HK-2 (cell line): ENCODE results near the gene KCNAB2.

Experiments
- DNase-seq: peaks from one replicate; pipeline ENCODE4 v3.0.0-alpha.2; 2018; ENCODE audit not compliant: unreplicated experiment

KCNAB2 gene

GRCh38 chr1:6081901-6082300 lies 36.2 kb downstream of the KCNAB2 start:
- no peak for DNase-seq

GRCh38 chr1:6082430-6082971 lies 36.8 kb downstream of the KCNAB2 start:
- DNase-seq: no peak

GRCh38 chr1:6083385-6083784 lies 37.7 kb downstream of the KCNAB2 start:
- no peak for DNase-seq

- no peak for DNase-seq
Observed at GRCh38 chr1:6083801-6084446, 38.2 kb downstream of the KCNAB2 start.

- DNase-seq: no peak
Observed at GRCh38 chr1:6084781-6085495, 39.2 kb downstream of the KCNAB2 start.

- no peak for DNase-seq
Observed at GRCh38 chr1:6085666-6086065, 40.0 kb downstream of the KCNAB2 start.

GRCh38 chr1:6086358-6086757 lies 40.7 kb downstream of the KCNAB2 start:
- DNase-seq: no peak

- no peak for DNase-seq
Observed at GRCh38 chr1:6086762-6087376, 41.2 kb downstream of the KCNAB2 start.

GRCh38 chr1:6087377-6087772 lies 41.7 kb downstream of the KCNAB2 start:
- no peak for DNase-seq

GRCh38 chr1:6087958-6088357 lies 42.3 kb downstream of the KCNAB2 start:
- no peak for DNase-seq

- DNase-seq: no peak
Observed at GRCh38 chr1:6088956-6089355, 43.3 kb downstream of the KCNAB2 start.

GRCh38 chr1:6090288-6090687 lies 44.6 kb downstream of the KCNAB2 start:
- no peak for DNase-seq

GRCh38 chr1:6090996-6091822 lies 45.5 kb downstream of the KCNAB2 start:
- no peak for DNase-seq

GRCh38 chr1:6091823-6092109 lies 46.1 kb downstream of the KCNAB2 start:
- no peak for DNase-seq

- no peak for DNase-seq
Observed at GRCh38 chr1:6092211-6092610, 46.5 kb downstream of the KCNAB2 start.

- no peak for DNase-seq
Observed at GRCh38 chr1:6093071-6093470, 47.4 kb downstream of the KCNAB2 start.

- DNase-seq: no peak
Observed at GRCh38 chr1:6093611-6094010, 47.9 kb downstream of the KCNAB2 start.

- no peak for DNase-seq
Observed at GRCh38 chr1:6094246-6094645, 48.6 kb downstream of the KCNAB2 start.

- DNase-seq: no peak
Observed at GRCh38 chr1:6094801-6095505, 49.3 kb downstream of the KCNAB2 start.

GRCh38 chr1:6095511-6096242 lies 50.0 kb downstream of the KCNAB2 start:
- no peak for DNase-seq
